Prostate gland (tissue), 2 donors: Measurements from ENCODE around the gene WNK2.

Source experiments
- POLR2A ChIP-seq: fragments of 450-650 bp; IDR thresholded peaks from one replicate; pipeline ENCODE4 v1.6.1; 2016; ENCODE audit warnings: antibody characterized with exemption, mild to moderate bottlenecking
- POLR2AphosphoS5 ChIP-seq: sonication (generic); formaldehyde crosslinking; IDR thresholded peaks from one replicate; pipeline ENCODE4 v1.6.1; 2017; ENCODE audit warnings: antibody characterized with exemption
- TF ChIP-seq, protein P1 (sequence below), 4 experiments: fragments of 200-600 bp in 2 of 4; fragments of 450-650 bp in 2 of 4; sonication (generic) in 2 of 4; IDR thresholded peaks; 1 replicate in 3 of 4; 2 replicates in 1 of 4; pipeline ENCODE4 v1.5.1; 2016 to 2019; ENCODE audit warnings: antibody characterized with exemption in 4 of 4, mild to moderate bottlenecking in 2 of 4, moderate library complexity in 2 of 4

DNA sequence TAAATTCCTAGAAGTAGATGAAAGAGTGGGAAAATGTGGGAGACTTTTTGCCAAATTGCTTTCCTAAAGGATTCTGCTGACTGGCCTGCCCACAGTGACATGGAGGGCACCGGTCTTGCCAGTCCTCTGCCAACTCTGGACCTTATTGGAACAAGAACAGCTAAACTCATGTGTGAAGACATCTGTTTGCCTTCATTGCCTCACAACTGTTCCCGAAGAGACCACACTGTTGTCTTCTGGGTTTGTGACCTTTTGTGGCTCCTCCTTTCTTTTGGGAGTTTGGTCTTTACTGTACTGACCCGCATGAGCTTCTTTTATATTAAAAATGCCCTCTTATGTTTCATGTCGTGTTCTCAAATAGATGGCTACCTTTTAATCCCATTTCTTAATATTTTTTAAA, 16.1 kb upstream of the WNK2 start:
- TF ChIP-seq, protein P1, sequence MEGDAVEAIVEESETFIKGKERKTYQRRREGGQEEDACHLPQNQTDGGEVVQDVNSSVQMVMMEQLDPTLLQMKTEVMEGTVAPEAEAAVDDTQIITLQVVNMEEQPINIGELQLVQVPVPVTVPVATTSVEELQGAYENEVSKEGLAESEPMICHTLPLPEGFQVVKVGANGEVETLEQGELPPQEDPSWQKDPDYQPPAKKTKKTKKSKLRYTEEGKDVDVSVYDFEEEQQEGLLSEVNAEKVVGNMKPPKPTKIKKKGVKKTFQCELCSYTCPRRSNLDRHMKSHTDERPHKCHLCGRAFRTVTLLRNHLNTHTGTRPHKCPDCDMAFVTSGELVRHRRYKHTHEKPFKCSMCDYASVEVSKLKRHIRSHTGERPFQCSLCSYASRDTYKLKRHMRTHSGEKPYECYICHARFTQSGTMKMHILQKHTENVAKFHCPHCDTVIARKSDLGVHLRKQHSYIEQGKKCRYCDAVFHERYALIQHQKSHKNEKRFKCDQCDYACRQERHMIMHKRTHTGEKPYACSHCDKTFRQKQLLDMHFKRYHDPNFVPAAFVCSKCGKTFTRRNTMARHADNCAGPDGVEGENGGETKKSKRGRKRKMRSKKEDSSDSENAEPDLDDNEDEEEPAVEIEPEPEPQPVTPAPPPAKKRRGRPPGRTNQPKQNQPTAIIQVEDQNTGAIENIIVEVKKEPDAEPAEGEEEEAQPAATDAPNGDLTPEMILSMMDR (IDR thresholded peaks at IDR 0.05), result no peak
- TF ChIP-seq POLR2AphosphoS5, result no peak
- TF ChIP-seq POLR2A, result no peak
